Measurements from ENCODE around the gene KCNIP3. TPM values are rescaled to one million over a fixed set of nuclear protein-coding genes. Genes with fewer than 3 reads are reported as not detected.

KCNIP3 gene
- total and polyA plus RNA-seq, 10 donors, result 0.59 to 5.2 (median 3.0) TPM

GRCh38 chr2:95388091-95388692 lies 91.0 kb downstream of the KCNIP3 start:
- H3K9me3 ChIP-seq, result no peaks in the 10 kb centered on the region
- H3K27ac ChIP-seq, result no peak overlapping the region
- H3K36me3 ChIP-seq, result no peaks in the 10 kb centered on the region
- no peak for TF ChIP-seq POLR2AphosphoS5 (IDR thresholded peaks at IDR 0.05)
- no peak for TF ChIP-seq POLR2A (IDR thresholded peaks at IDR 0.05)
- TF ChIP-seq CTCF (IDR thresholded peaks at IDR 0.05 in 8 of 11, conservative IDR thresholded peaks at IDR 0.05 in 3 of 11), result no peak
- H3K27me3 ChIP-seq (replicated peaks in 1 of 7), result peaks cover 0 to 27% (median 0%) of the 10 kb centered on the region in 7 donors
- H3K4me1 ChIP-seq, result peaks cover 0 to 26% (median 8%) of the 10 kb centered on the region in 6 donors
- peak; percentile 58 for DNase-seq
- intact Hi-C loops (cut with DNase I; ENCODE audit: low total_unique reads), result no loop called here
- WGBS, 5 donors, result 82 to 93% (median 90%) methylated on average over 12 to 14 of the region's 14 CpGs
- H3K4me3 ChIP-seq, result no peak overlapping the region

DNA sequence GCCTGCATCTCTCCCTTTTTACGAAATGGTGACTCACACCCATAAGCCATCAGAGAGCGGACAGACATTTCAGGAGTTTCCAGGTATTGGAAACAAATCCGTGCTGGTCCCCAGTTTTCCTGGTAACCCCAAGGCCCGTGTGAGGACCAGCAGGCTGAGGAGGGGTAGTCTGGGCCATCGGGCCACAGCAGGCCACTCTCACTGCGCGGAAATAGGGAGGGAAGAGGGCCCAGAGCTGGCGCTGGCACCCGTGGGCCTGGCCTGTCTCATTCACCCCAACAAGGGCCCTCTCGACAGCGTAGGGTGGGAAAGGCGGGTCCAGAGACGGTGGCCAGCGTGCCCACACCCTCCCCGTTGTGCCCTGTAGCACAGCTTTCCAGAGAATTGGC lies 91.7 kb downstream of the KCNIP3 start:
- Histone ChIP-seq H3K36me3 (no peaks in the 10 kb centered on the region), H3K4me1 (peaks cover 0 to 26% (median 8%) of the 10 kb centered on the region in 6 donors), H3K9me3 (no peaks in the 10 kb centered on the region), H3K27ac (no peak overlapping the region), H3K27me3 (replicated peaks in 1 of 7) (peaks cover 0 to 27% (median 0%) of the 10 kb centered on the region in 7 donors), H3K4me3 (no peak overlapping the region)
- TF ChIP-seq POLR2AphosphoS5 (IDR thresholded peaks at IDR 0.05) (no peak), POLR2A (IDR thresholded peaks at IDR 0.05) (no peak), CTCF (IDR thresholded peaks at IDR 0.05 in 8 of 11, conservative IDR thresholded peaks at IDR 0.05 in 3 of 11) (no peak)
- no peak for DNase-seq
- WGBS, 5 donors, result 34 to 49% (median 41%) methylated on average over 11 to 15 of the region's 15 CpGs
- intact Hi-C loops (cut with DNase I; ENCODE audit: low total_unique reads), result no loop called here

- peak; percentile 78 for DNase-seq
- intact Hi-C loops (cut with DNase I; ENCODE audit: low total_unique reads), result no loop called here
- H3K27me3 ChIP-seq (replicated peaks in 1 of 7), result peaks cover 0 to 24% (median 0%) of the 10 kb centered on the region in 7 donors
- H3K4me1 ChIP-seq, result peaks cover 0 to 22% (median 6%) of the 10 kb centered on the region in 6 donors
- no peak overlapping the region for H3K4me3 ChIP-seq
- H3K27ac ChIP-seq, result no peak overlapping the region
- WGBS, 5 donors, result 55 to 68% (median 62%) methylated on average over 43 to 46 of the region's 46 CpGs
- H3K9me3 ChIP-seq, result no peaks in the 10 kb centered on the region
- TF ChIP-seq POLR2AphosphoS5 (IDR thresholded peaks at IDR 0.05) (peak in 1 of 3 donors; percentile 17), POLR2A (IDR thresholded peaks at IDR 0.05) (no peak), CTCF (IDR thresholded peaks at IDR 0.05 in 8 of 11, conservative IDR thresholded peaks at IDR 0.05 in 3 of 11) (peak; percentile 35 to 85 (median 74))
- H3K36me3 ChIP-seq, result no peaks in the 10 kb centered on the region
Measured at GRCh38 chr2:95389245-95390119, 92.3 kb downstream of the KCNIP3 start.
